Measurements from ENCODE around the gene MLLT3.
A peak's percentile ranks its signal among the peaks of the same experiment; 100 is the strongest.
"Not testable (repeated sequence)": the region's sequence is repeated elsewhere in the genome, so short reads cannot be mapped to it uniquely, and the experiment has no call there.

MLLT3 gene

GRCh38 chr9:20593537-20593936, 28.8 kb downstream of the MLLT3 start:
- no peak for DNase-seq

- DNase-seq: no peak
These were observed 29.2 kb downstream of the MLLT3 start for GRCh38 chr9:20593105-20593504.

GRCh38 chr9:20592673-20593072, 29.6 kb downstream of the MLLT3 start:
- DNase-seq: no peak

- DNase-seq: no peak
These were observed 31.1 kb downstream of the MLLT3 start for GRCh38 chr9:20591223-20591622.

- no peak for DNase-seq
These were observed 37.2 kb downstream of the MLLT3 start for GRCh38 chr9:20584968-20585643.

- DNase-seq: not testable (repeated sequence)
These were observed 39.2 kb downstream of the MLLT3 start for GRCh38 chr9:20583088-20583487.

- no peak for DNase-seq
These were observed 40.1 kb downstream of the MLLT3 start for GRCh38 chr9:20582150-20582549.

- DNase-seq: no peak
These were observed 41.6 kb downstream of the MLLT3 start for GRCh38 chr9:20580673-20581072.

GRCh38 chr9:20579524-20580314, 42.6 kb downstream of the MLLT3 start:
- DNase-seq: no peak

GRCh38 chr9:20573023-20573422, 49.3 kb downstream of the MLLT3 start:
- DNase-seq: no peak

- DNase-seq: no peak
These were observed 51.5 kb downstream of the MLLT3 start for GRCh38 chr9:20570756-20571155.

- DNase-seq: no peak
These were observed 52.2 kb downstream of the MLLT3 start for GRCh38 chr9:20570087-20570486.

GRCh38 chr9:20569525-20569924, 52.8 kb downstream of the MLLT3 start:
- DNase-seq: no peak

GRCh38 chr9:20568400-20568799, 53.9 kb downstream of the MLLT3 start:
- DNase-seq: no peak

GRCh38 chr9:20566401-20566800, 55.9 kb downstream of the MLLT3 start:
- no peak for DNase-seq

GRCh38 chr9:20564650-20565049, 57.6 kb downstream of the MLLT3 start:
- DNase-seq: no peak

GRCh38 chr9:20563917-20564316, 58.4 kb downstream of the MLLT3 start:
- no peak for DNase-seq

GRCh38 chr9:20562051-20562450, 60.2 kb downstream of the MLLT3 start:
- DNase-seq: no peak

- no peak for DNase-seq
These were observed 60.8 kb downstream of the MLLT3 start for GRCh38 chr9:20561531-20561930.

- no peak for DNase-seq
These were observed 62.9 kb downstream of the MLLT3 start for GRCh38 chr9:20559231-20559890.

- DNase-seq: peak; percentile 18 to 46
These were observed 63.7 kb downstream of the MLLT3 start for GRCh38 chr9:20558566-20559016.

GRCh38 chr9:20557890-20558565, 64.3 kb downstream of the MLLT3 start:
- no peak for DNase-seq

GRCh38 chr9:20557285-20557684, 65.0 kb downstream of the MLLT3 start:
- no peak for DNase-seq
